GM12891 (cell line): Measurements from ENCODE around the gene STX16.

Source experiments
- PAX5 ChIP-seq: IDR thresholded peaks from 2 replicates; pipeline ENCODE4 v1.6.1; 2011; ENCODE audit warnings: low read length, moderate library complexity, mild to moderate bottlenecking; ENCODE audit not compliant: insufficient read depth, severe bottlenecking
- POLR2A ChIP-seq: IDR thresholded peaks from 2 replicates; pipeline ENCODE4 v1.6.1; 2011; ENCODE audit warnings: low read depth, low read length, control low read depth
- POLR2AphosphoS5 ChIP-seq: IDR thresholded peaks from 2 replicates; pipeline ENCODE4 v1.6.1; 2011; ENCODE audit warnings: low read depth, low read length, control low read depth
- POU2F2 ChIP-seq: IDR thresholded peaks from 2 replicates; pipeline ENCODE4 v1.6.1; 2011; ENCODE audit warnings: low read depth, mild to moderate bottlenecking, control low read depth, low read length, moderate library complexity
- SPI1 ChIP-seq: IDR thresholded peaks from 2 replicates; pipeline ENCODE4 v1.6.1; 2011; ENCODE audit warnings: low read depth, low read length, control low read depth
- TAF1 ChIP-seq: IDR thresholded peaks from 2 replicates; pipeline ENCODE4 v1.6.1; 2011; ENCODE audit warnings: low read depth, low read length, control low read depth

- TF ChIP-seq POLR2AphosphoS5 (no peak), POLR2A (no peak), POU2F2 (no peak), SPI1 (no peak), TAF1 (no peak), PAX5 (no peak)
Measured at GRCh38 chr20:58706975-58707681, 56.0 kb downstream of the STX16 start.
